CD4-positive, alpha-beta memory T cell (primary cell): ENCODE results near the gene C2orf80. TPM values are rescaled to one million over a fixed set of nuclear protein-coding genes. Genes with fewer than 3 reads are reported as not detected.

Experiments
- CTCF ChIA-PET: fragments of 350-600 bp; sonication (Branson Sonifier 250); formaldehyde crosslinking; loops from one replicate; lab custom pipeline; 2021; ENCODE audit warnings: inconsistent platforms; ENCODE audit not compliant: partially characterized antibody; lab: Charles Lee
- POLR2A ChIA-PET: fragments of 350-600 bp; sonication (Branson Sonifier 250); formaldehyde crosslinking; loops from one replicate; lab custom pipeline; 2021; ENCODE audit not compliant: partially characterized antibody; lab: Charles Lee
- DNase-seq, 5 donors: peaks; one replicate each; pipeline versions ENCODE4 v3.0.0 to v3.0.0-alpha.2; 2020 to 2022; ENCODE audit warnings: mixed read lengths in 1 of 5
- H3K27ac ChIP-seq: one replicate; pipeline ENCODE4 v1.7.0; 2013; ENCODE audit warnings: low read depth, low read length
- H3K27me3 ChIP-seq: 2 replicates; pipeline ENCODE4 v1.7.0; 2013; ENCODE audit warnings: mild to moderate bottlenecking, low read length, moderate library complexity; ENCODE audit not compliant: insufficient read depth
- H3K36me3 ChIP-seq: 2 replicates; pipeline ENCODE4 v1.7.0; 2013; ENCODE audit warnings: mild to moderate bottlenecking, low read length, moderate library complexity; ENCODE audit not compliant: insufficient read depth
- H3K4me1 ChIP-seq: 2 replicates; pipeline ENCODE4 v1.7.0; 2013; ENCODE audit warnings: mild to moderate bottlenecking, low read length, moderate library complexity; ENCODE audit not compliant: insufficient read depth
- H3K4me3 ChIP-seq, 2 donors: one replicate each; pipeline ENCODE4 v1.7.0; 2013; ENCODE audit warnings: low read length in 2 of 2, mild to moderate bottlenecking in 1 of 2
- H3K9me3 ChIP-seq, 2 donors: one replicate each; pipeline ENCODE4 v1.7.0; 2013; ENCODE audit warnings: low read length in 2 of 2, control low read depth in 1 of 2; ENCODE audit not compliant: control insufficient read depth in 1 of 2
- H3K27ac Mint-ChIP-seq, 7 donors: one replicate each; pipeline ENCODE4 v1.8.0; 2020 to 2021; ENCODE audit warnings: mixed read lengths in 7 of 7, mild to moderate bottlenecking in 6 of 7, inconsistent platforms in 3 of 7, moderate library complexity in 3 of 7
- H3K27me3 Mint-ChIP-seq, 2 donors: one replicate each; pipeline ENCODE4 v1.8.0; 2020 to 2021; ENCODE audit warnings: mixed read lengths in 2 of 2
- H3K36me3 Mint-ChIP-seq, 2 donors: one replicate each; pipeline ENCODE4 v1.8.0; 2020 to 2021; ENCODE audit warnings: mixed read lengths in 2 of 2, inconsistent platforms in 1 of 2, mild to moderate bottlenecking in 1 of 2
- H3K4me1 Mint-ChIP-seq, 4 donors: one replicate each; pipeline ENCODE4 v1.8.0; 2020 to 2021; ENCODE audit warnings: mixed read lengths in 4 of 4, mild to moderate bottlenecking in 1 of 4
- H3K4me3 Mint-ChIP-seq, 8 donors: one replicate each; pipeline ENCODE4 v1.8.0; 2020 to 2021; ENCODE audit warnings: mixed read lengths in 8 of 8, mild to moderate bottlenecking in 7 of 8, moderate library complexity in 6 of 8, inconsistent platforms in 3 of 8
- H3K9me3 Mint-ChIP-seq, 8 donors: one replicate each; pipeline ENCODE4 v1.8.0; 2020 to 2021; ENCODE audit warnings: mixed read lengths in 8 of 8, mild to moderate bottlenecking in 5 of 8, inconsistent platforms in 3 of 8, moderate library complexity in 1 of 8
- intact Hi-C: fragments of 100-400 bp; cut with micrococcal nuclease; formaldehyde crosslinking; loops from one replicate; pipeline ENCODE4 v1.15.1; 2023
- polyA plus RNA-seq, 2 donors: library from polyadenylated mRNA; unstranded; fragments of 300-500 nt; fragmentation: Illumina TruSeq; gene quantifications; one replicate each; pipeline ENCODE4 v1.2.3, GENCODE V29; 2021
- total RNA-seq, 2 experiments: library from RNA; stranded (reverse); gene quantifications; one replicate each; pipeline ENCODE4 v1.2.3, GENCODE V29; 2021

C2orf80 gene
- total and polyA plus RNA-seq, 4 experiments from 2014 or later: not detected

- Histone ChIP-seq H3K27ac (no peak overlapping the region), H3K27me3 (no peaks in the 10 kb centered on the region), H3K9me3 (no peaks in the 10 kb centered on the region), H3K4me1 (no peaks in the 10 kb centered on the region), H3K36me3 (no peaks in the 10 kb centered on the region), H3K4me3 (no peak overlapping the region)
- ChIA-PET CTCF (interaction anchor here (1.7 kb wide), 1 partner anchor 10 kb away, joined by 3 read pairs; the partner anchor contains the start of gene CRYGB), POLR2A (no interaction called here)
- peaks cover 0 to 8% (median 4%) of the 10 kb centered on the region in 8 donors for H3K9me3 Mint-ChIP-seq
- H3K4me3 Mint-ChIP-seq: no peak overlapping the region
- H3K27me3 Mint-ChIP-seq: no peaks in the 10 kb centered on the region
- intact Hi-C loops: no loop called here
- H3K4me1 Mint-ChIP-seq: peaks cover 0 to 6% (median 1%) of the 10 kb centered on the region in 4 donors
- H3K27ac Mint-ChIP-seq: no peak overlapping the region
- H3K36me3 Mint-ChIP-seq: peaks cover 0 to 3% of the 10 kb centered on the region in 2 donors
- no peak for DNase-seq
Measured at GRCh38 chr2:208135794-208136715, 53.8 kb downstream of the C2orf80 start.

GRCh38 chr2:208134928-208135586, 54.8 kb downstream of the C2orf80 start:
- no peak for DNase-seq

GRCh38 chr2:208130712-208131110, 59.1 kb downstream of the C2orf80 start:
- Mint-ChIP-seq H3K27ac (no peak overlapping the region), H3K4me1 (peaks cover 0 to 6% (median 1%) of the 10 kb centered on the region in 4 donors), H3K4me3 (no peak overlapping the region), H3K36me3 (no peaks in the 10 kb centered on the region), H3K9me3 (peaks cover 0 to 2% (median 0%) of the 10 kb centered on the region in 8 donors), H3K27me3 (peaks cover 7 to 13% of the 10 kb centered on the region in 2 donors)
- Histone ChIP-seq H3K36me3 (no peaks in the 10 kb centered on the region), H3K9me3 (no peaks in the 10 kb centered on the region), H3K4me3 (no peak overlapping the region), H3K27me3 (no peaks in the 10 kb centered on the region), H3K4me1 (no peaks in the 10 kb centered on the region), H3K27ac (no peak overlapping the region)
- intact Hi-C loops: no loop called here
- DNase-seq: no peak
- ChIA-PET POLR2A (no interaction called here), CTCF (interaction anchor here (1.4 kb wide), 1 partner anchor 12 kb away, joined by 3 read pairs; no protein-coding TSS in a partner anchor)

More at GRCh38 chr2:208134928-208135586, 54.8 kb downstream of the C2orf80 start:
- Histone ChIP-seq H3K27me3 (no peaks in the 10 kb centered on the region), H3K9me3 (no peaks in the 10 kb centered on the region), H3K4me3 (no peak overlapping the region), H3K4me1 (no peaks in the 10 kb centered on the region), H3K36me3 (no peaks in the 10 kb centered on the region), H3K27ac (no peak overlapping the region)
- Mint-ChIP-seq H3K4me1 (peaks cover 0 to 6% (median 1%) of the 10 kb centered on the region in 4 donors), H3K27me3 (no peaks in the 10 kb centered on the region), H3K4me3 (no peak overlapping the region), H3K36me3 (peaks cover 0 to 3% of the 10 kb centered on the region in 2 donors), H3K9me3 (peaks cover 0 to 8% (median 4%) of the 10 kb centered on the region in 8 donors), H3K27ac (peak overlapping the region in 1 of 7 donors; percentile 24)
- CTCF ChIA-PET: no interaction called here
- POLR2A ChIA-PET: no interaction called here
- intact Hi-C loops: no loop called here

DNA sequence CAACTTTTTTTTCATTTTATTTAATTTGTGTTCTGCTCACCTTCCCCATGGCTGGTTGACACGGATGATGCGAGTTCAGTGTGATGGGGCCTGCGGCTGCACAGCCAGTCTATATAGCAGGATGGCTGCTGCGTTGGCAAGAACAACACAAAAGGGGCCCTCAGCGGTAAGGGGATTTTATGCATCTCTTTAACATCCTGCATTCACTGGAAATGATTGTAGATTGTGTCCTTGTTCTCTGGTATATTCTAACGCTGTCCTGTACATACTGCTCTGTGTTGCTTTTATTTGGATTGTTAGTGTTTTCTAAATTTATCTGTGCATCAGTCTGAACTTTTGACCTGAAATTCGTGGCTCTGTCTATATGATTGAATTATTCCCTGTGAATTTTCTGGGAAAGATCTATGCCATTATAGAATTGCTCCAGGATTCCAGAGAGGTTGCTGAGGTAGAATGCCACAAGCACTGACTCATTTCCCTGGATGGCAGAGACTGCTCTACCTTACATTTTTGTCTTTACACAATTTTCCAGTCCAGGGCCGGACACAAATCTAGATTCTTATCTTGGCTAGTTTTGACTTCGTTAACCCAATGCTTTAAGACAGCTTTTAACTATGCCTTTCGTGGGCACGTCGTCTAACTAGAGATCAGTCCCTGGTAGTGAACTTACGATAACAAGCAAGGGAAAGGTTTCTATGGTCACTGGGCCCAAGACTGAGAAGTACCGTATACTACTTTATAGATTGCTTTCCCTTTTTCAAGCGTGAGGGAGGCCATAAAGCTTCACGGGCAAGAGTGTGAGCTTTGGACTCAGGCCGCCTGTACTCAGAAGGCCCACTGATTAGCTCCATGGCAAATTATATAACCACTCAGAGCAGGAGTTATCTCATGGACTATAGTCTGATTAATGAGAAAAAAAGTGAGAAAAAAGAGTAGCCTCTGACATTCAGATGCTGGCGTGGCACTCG, 59.8 kb downstream of the C2orf80 start, which contains the start of gene CRYGC:
Gene CRYGC, minus strand, starts transcription at position 85 of the 968 bp plus-strand sequence. Its CDS starts 36 bp downstream, at position 49.
- Histone ChIP-seq H3K27me3 (no peaks in the 10 kb centered on the region), H3K4me3 (no peak within 1 kb of the TSS), H3K4me1 (no peaks in the 10 kb centered on the region), H3K27ac (no peak within 1 kb of the TSS), H3K9me3 (no peaks in the 10 kb centered on the region), H3K36me3 (no peaks in the 10 kb centered on the region)
- Mint-ChIP-seq H3K27ac (no peak within 1 kb of the TSS), H3K4me3 (no peak within 1 kb of the TSS), H3K36me3 (no peaks in the 10 kb centered on the region), H3K9me3 (peaks cover 0 to 2% (median 0%) of the 10 kb centered on the region in 8 donors), H3K27me3 (peaks cover 13 to 17% of the 10 kb centered on the region in 2 donors), H3K4me1 (peaks cover 0 to 4% (median 2%) of the 10 kb centered on the region in 4 donors)
- intact Hi-C loops: no loop called here
- ChIA-PET CTCF (interaction anchor here (1.4 kb wide), 1 partner anchor 12 kb away, joined by 3 read pairs; no protein-coding TSS in a partner anchor), POLR2A (no interaction called here)
- no peak for DNase-seq

DNA sequence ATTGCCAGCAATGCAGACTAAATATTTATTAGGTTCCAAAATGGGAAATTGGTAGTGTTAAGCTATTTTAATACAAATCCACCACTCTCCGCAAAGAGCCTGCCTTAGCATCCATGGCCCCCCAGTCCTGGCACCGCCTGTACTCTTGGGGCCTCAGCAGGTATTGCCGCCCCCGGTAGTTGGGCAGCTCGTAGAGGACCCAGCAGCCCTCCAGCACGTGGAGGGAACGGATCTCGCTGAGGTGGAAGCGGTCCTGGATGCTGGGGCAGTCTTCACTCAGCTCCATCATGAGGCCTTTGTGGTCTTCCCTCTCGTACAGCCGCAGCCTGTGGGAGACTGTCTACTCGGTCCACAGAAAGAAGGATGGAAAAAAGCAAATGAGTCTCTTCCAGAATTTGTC, 61.7 kb downstream of the C2orf80 start:
- Histone ChIP-seq H3K9me3 (no peaks in the 10 kb centered on the region), H3K4me3 (no peak overlapping the region), H3K4me1 (no peaks in the 10 kb centered on the region), H3K27ac (no peak overlapping the region), H3K27me3 (peaks cover 5% of the 10 kb centered on the region), H3K36me3 (no peaks in the 10 kb centered on the region)
- ChIA-PET POLR2A (no interaction called here), CTCF (no interaction called here)
- Mint-ChIP-seq H3K36me3 (no peaks in the 10 kb centered on the region), H3K27ac (no peak overlapping the region), H3K4me3 (no peak overlapping the region), H3K4me1 (peaks cover 6 to 16% (median 8%) of the 10 kb centered on the region in 4 donors), H3K27me3 (peaks cover 23 to 27% of the 10 kb centered on the region in 2 donors), H3K9me3 (peaks cover 0 to 4% (median 0%) of the 10 kb centered on the region in 8 donors)
- no peak for DNase-seq
- intact Hi-C loops: no loop called here

- H3K27ac Mint-ChIP-seq: no peak overlapping the region
- no peak for DNase-seq
- Histone ChIP-seq H3K27ac (no peak overlapping the region), H3K27me3 (peaks cover 5% of the 10 kb centered on the region), H3K4me3 (no peak overlapping the region), H3K9me3 (no peaks in the 10 kb centered on the region), H3K36me3 (no peaks in the 10 kb centered on the region), H3K4me1 (no peaks in the 10 kb centered on the region)
- ChIA-PET CTCF (no interaction called here), POLR2A (no interaction called here)
- no peaks in the 10 kb centered on the region for H3K36me3 Mint-ChIP-seq
- H3K4me1 Mint-ChIP-seq: peaks cover 6 to 16% (median 8%) of the 10 kb centered on the region in 4 donors
- peaks cover 23 to 27% of the 10 kb centered on the region in 2 donors for H3K27me3 Mint-ChIP-seq
- H3K4me3 Mint-ChIP-seq: no peak overlapping the region
- peaks cover 0 to 4% (median 0%) of the 10 kb centered on the region in 8 donors for H3K9me3 Mint-ChIP-seq
- intact Hi-C loops: no loop called here
Measured at GRCh38 chr2:208127090-208127489, 62.7 kb downstream of the C2orf80 start.
